Suprapubic skin (tissue), 4 donors: ENCODE data around the gene PPIF. TPM values are rescaled to one million over a fixed set of nuclear protein-coding genes. Genes with fewer than 3 reads are reported as not detected.

Experiments used
- DNase-seq, 2 donors: peaks; one replicate each; pipeline ENCODE4 v3.0.0-alpha.2; 2019; ENCODE audit warnings: low spot score in 2 of 2
- H3K27ac ChIP-seq: fragments of 200-600 bp; sonication (generic); one replicate; pipeline ENCODE4 v1.5.1; 2019
- H3K27me3 ChIP-seq: fragments of 200-600 bp; sonication (generic); one replicate; pipeline ENCODE4 v1.5.1; 2019
- H3K36me3 ChIP-seq: fragments of 200-600 bp; sonication (generic); one replicate; pipeline ENCODE4 v1.5.1; 2019
- H3K4me1 ChIP-seq: fragments of 200-600 bp; sonication (generic); one replicate; pipeline ENCODE4 v1.5.1; 2019
- H3K4me3 ChIP-seq: fragments of 200-600 bp; sonication (generic); one replicate; pipeline ENCODE4 v1.5.1; 2019; ENCODE audit warnings: mild to moderate bottlenecking
- H3K9me3 ChIP-seq: fragments of 200-600 bp; sonication (generic); one replicate; pipeline ENCODE4 v1.5.1; 2019
- EP300 ChIP-seq: sonication (generic); formaldehyde crosslinking; IDR thresholded peaks from one replicate; pipeline ENCODE4 v1.6.1; 2017; ENCODE audit warnings: antibody characterized with exemption
- POLR2A ChIP-seq, 2 donors: fragments of 450-650 bp; IDR thresholded peaks; one replicate each; pipeline ENCODE4 v1.6.1; 2017; ENCODE audit warnings: antibody characterized with exemption in 2 of 2, mild to moderate bottlenecking in 2 of 2, moderate library complexity in 2 of 2
- POLR2AphosphoS5 ChIP-seq, 3 donors: sonication (generic); formaldehyde crosslinking; IDR thresholded peaks; one replicate each; pipeline ENCODE4 v1.6.1; 2017; ENCODE audit warnings: antibody characterized with exemption in 3 of 3
- WGBS: methylation state at CpG from one replicate; pipeline ENCODE4 v1.1.5; 2018; 5-methylcytosine and 5-hydroxymethylcytosine counted together
- total RNA-seq, 4 donors: library from RNA; depleted of rRNA; stranded (reverse); fragments of >200 nt; gene quantifications; one replicate each; pipeline ENCODE4 v1.1.0, GENCODE V29; 2016
- TF ChIP-seq, protein P1 (sequence below), 2 donors: fragments of 200-600 bp in 1 of 2; fragments of 450-650 bp in 1 of 2; sonication (generic) in 1 of 2; IDR thresholded peaks; one replicate each; pipeline ENCODE4 v1.5.1; 2016 to 2019; ENCODE audit warnings: antibody characterized with exemption in 2 of 2, mild to moderate bottlenecking in 1 of 2, moderate library complexity in 1 of 2

PPIF gene
- total RNA-seq, 4 donors from 2014 or later, result 41.0 to 92.8 (median 71.1) TPM

- peaks cover 100% of the 10 kb centered on the region for H3K36me3 ChIP-seq
- TF ChIP-seq EP300, result no peak
- no peak for TF ChIP-seq POLR2AphosphoS5 (IDR thresholded peaks at IDR 0.05)
- TF ChIP-seq, protein P1, sequence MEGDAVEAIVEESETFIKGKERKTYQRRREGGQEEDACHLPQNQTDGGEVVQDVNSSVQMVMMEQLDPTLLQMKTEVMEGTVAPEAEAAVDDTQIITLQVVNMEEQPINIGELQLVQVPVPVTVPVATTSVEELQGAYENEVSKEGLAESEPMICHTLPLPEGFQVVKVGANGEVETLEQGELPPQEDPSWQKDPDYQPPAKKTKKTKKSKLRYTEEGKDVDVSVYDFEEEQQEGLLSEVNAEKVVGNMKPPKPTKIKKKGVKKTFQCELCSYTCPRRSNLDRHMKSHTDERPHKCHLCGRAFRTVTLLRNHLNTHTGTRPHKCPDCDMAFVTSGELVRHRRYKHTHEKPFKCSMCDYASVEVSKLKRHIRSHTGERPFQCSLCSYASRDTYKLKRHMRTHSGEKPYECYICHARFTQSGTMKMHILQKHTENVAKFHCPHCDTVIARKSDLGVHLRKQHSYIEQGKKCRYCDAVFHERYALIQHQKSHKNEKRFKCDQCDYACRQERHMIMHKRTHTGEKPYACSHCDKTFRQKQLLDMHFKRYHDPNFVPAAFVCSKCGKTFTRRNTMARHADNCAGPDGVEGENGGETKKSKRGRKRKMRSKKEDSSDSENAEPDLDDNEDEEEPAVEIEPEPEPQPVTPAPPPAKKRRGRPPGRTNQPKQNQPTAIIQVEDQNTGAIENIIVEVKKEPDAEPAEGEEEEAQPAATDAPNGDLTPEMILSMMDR (IDR thresholded peaks at IDR 0.05), result no peak
- no peak for TF ChIP-seq POLR2A (IDR thresholded peaks at IDR 0.05)
- no peaks in the 10 kb centered on the region for H3K9me3 ChIP-seq
- H3K4me3 ChIP-seq, result no peak overlapping the region
- no peak for DNase-seq
- no peak overlapping the region for H3K27ac ChIP-seq
- peaks cover 17% of the 10 kb centered on the region for H3K4me1 ChIP-seq
- no peaks in the 10 kb centered on the region for H3K27me3 ChIP-seq
- 80% methylated on average over 13 of the region's 19 CpGs for WGBS
These were observed 45.3 kb upstream of the PPIF start for GRCh38 chr10:79301754-79302530.

- Histone ChIP-seq H3K27me3 (no peaks in the 10 kb centered on the region), H3K36me3 (peaks cover 100% of the 10 kb centered on the region), H3K9me3 (no peaks in the 10 kb centered on the region), H3K4me1 (peaks cover 6% of the 10 kb centered on the region), H3K27ac (no peak overlapping the region), H3K4me3 (no peak overlapping the region)
- no peak for DNase-seq
- TF ChIP-seq, protein P1 (IDR thresholded peaks at IDR 0.05), result no peak
- TF ChIP-seq POLR2A (IDR thresholded peaks at IDR 0.05) (no peak), EP300 (no peak), POLR2AphosphoS5 (IDR thresholded peaks at IDR 0.05) (no peak)
- whole genome bisulfite sequencing, result 90% methylated on average over 13 of the region's 25 CpGs
These were observed 43.4 kb upstream of the PPIF start for GRCh38 chr10:79303631-79304478.

DNA sequence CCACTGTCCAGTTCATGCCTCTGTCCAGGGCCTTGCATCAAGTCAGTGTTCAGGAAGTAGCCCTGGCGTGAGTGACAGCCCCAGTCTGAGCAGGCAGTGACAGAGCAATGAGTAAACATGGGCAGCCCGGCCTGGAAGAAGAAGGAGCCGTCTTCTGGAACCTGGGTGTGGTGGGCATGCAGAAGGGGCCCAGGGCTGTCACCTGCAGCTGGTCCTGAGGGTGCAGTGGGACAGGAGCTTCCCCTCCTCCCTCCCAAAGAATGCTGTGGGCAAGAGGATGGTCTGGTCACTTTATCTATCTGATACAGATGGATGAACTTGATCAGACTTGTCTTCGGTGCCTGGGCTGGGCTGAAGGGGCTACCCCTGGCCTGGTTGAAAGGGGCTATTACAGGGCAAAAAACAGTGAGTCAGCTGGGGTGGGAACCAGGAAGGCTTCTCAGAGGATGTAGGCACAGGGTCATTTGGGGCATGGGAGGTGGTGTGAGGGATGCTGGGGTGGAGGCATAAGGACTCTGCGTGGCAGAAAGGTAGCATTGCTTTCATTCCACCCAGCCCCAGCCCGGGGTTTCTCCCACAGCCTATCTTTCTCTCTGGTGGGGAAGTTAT, 42.7 kb upstream of the PPIF start:
- no peaks in the 10 kb centered on the region for H3K27me3 ChIP-seq
- no peak overlapping the region for H3K4me3 ChIP-seq
- H3K27ac ChIP-seq, result no peak overlapping the region
- peaks cover 100% of the 10 kb centered on the region for H3K36me3 ChIP-seq
- H3K4me1 ChIP-seq, result no peaks in the 10 kb centered on the region
- WGBS, result 74% methylated on average over 5 of the region's 6 CpGs
- H3K9me3 ChIP-seq, result no peaks in the 10 kb centered on the region
- no peak for DNase-seq
- TF ChIP-seq, protein P1 (IDR thresholded peaks at IDR 0.05), result no peak
- TF ChIP-seq POLR2AphosphoS5 (IDR thresholded peaks at IDR 0.05) (no peak), EP300 (no peak), POLR2A (IDR thresholded peaks at IDR 0.05) (no peak)

GRCh38 chr10:79305515-79305914, 41.8 kb upstream of the PPIF start:
- Histone ChIP-seq H3K36me3 (peaks cover 99% of the 10 kb centered on the region), H3K27me3 (no peaks in the 10 kb centered on the region), H3K4me1 (peaks cover 4% of the 10 kb centered on the region), H3K9me3 (no peaks in the 10 kb centered on the region), H3K4me3 (no peak overlapping the region), H3K27ac (no peak overlapping the region)
- WGBS, result 91% methylated on average over 8 of the region's 8 CpGs
- DNase-seq, result no peak
- TF ChIP-seq POLR2AphosphoS5 (IDR thresholded peaks at IDR 0.05), result no peak

GRCh38 chr10:79305988-79306387, 41.3 kb upstream of the PPIF start:
- H3K4me1 ChIP-seq, result peaks cover 9% of the 10 kb centered on the region
- no peaks in the 10 kb centered on the region for H3K9me3 ChIP-seq
- peaks cover 99% of the 10 kb centered on the region for H3K36me3 ChIP-seq
- TF ChIP-seq POLR2AphosphoS5 (IDR thresholded peaks at IDR 0.05), result no peak
- no peak for TF ChIP-seq POLR2A (IDR thresholded peaks at IDR 0.05)
- TF ChIP-seq, protein P1 (IDR thresholded peaks at IDR 0.05), result no peak
- TF ChIP-seq EP300, result no peak
- H3K4me3 ChIP-seq, result no peak overlapping the region
- no peak overlapping the region for H3K27ac ChIP-seq
- DNase-seq, result no peak
- WGBS, result 87% methylated on average over 6 of the region's 15 CpGs
- no peaks in the 10 kb centered on the region for H3K27me3 ChIP-seq
